Keratinocyte (primary cell): ENCODE data around the gene FMN2. TPM values are rescaled to one million over a fixed set of nuclear protein-coding genes. Genes with fewer than 3 reads are reported as not detected.

Source experiments
- DNase-seq: peaks from one replicate; pipeline ENCODE4 v3.0.0-alpha.2; 2011; ENCODE audit warnings: low read depth, missing footprints, low spot score
- FAIRE-seq: peaks from 2 replicates; lab custom pipeline; 2011; peaks lifted over from hg19 to GRCh38; lab: Jason Lieb, UNC
- H2AFZ ChIP-seq: 2 replicates; pipeline ENCODE4 v1.6.0; 2012; ENCODE audit warnings: low read length, control low read depth, inconsistent platforms; ENCODE audit not compliant: control insufficient read depth
- H3K27ac ChIP-seq: 2 replicates; pipeline ENCODE4 v1.5.1; 2011; ENCODE audit warnings: low read length; ENCODE audit not compliant: control insufficient read depth, insufficient read depth
- H3K27me3 ChIP-seq: 3 replicates; pipeline ENCODE4 v1.6.0; 2011; ENCODE audit warnings: low read length; ENCODE audit not compliant: control insufficient read depth, insufficient read depth; ENCODE audit errors: extremely low read depth
- H3K36me3 ChIP-seq, 2 experiments: 2 replicates in 1 of 2; 3 replicates in 1 of 2; pipeline ENCODE4 v1.5.1; 2011; ENCODE audit warnings: low read length in 2 of 2, mild to moderate bottlenecking in 1 of 2; ENCODE audit not compliant: control insufficient read depth in 2 of 2, insufficient read depth in 2 of 2; ENCODE audit errors: extremely low read depth in 1 of 2
- H3K4me1 ChIP-seq: 3 replicates; pipeline ENCODE4 v1.5.1; 2011; ENCODE audit warnings: low read length; ENCODE audit not compliant: control insufficient read depth, insufficient read depth; ENCODE audit errors: extremely low read depth
- H3K4me2 ChIP-seq: 3 replicates; pipeline ENCODE4 v1.6.0; 2011; ENCODE audit warnings: low read depth, low read length; ENCODE audit not compliant: control insufficient read depth, insufficient read depth; ENCODE audit errors: extremely low read depth
- H3K4me3 ChIP-seq, 3 experiments: fragments of 200-600 bp in 1 of 3; sonication (generic) in 1 of 3; 2 replicates in 2 of 3; 3 replicates in 1 of 3; pipeline ENCODE4 v1.5.1; 2011 to 2016; ENCODE audit warnings: low read length in 3 of 3, mild to moderate bottlenecking in 3 of 3, control low read depth in 2 of 3, inconsistent platforms in 1 of 3, low read depth in 1 of 3, mixed read lengths in 1 of 3, mixed run types in 1 of 3, moderate library complexity in 1 of 3; ENCODE audit not compliant: control insufficient read depth in 2 of 3, insufficient read depth in 2 of 3; ENCODE audit errors: extremely low read depth in 1 of 3
- H3K79me2 ChIP-seq: 2 replicates; pipeline ENCODE4 v1.6.0; 2012; ENCODE audit warnings: low read length; ENCODE audit not compliant: control insufficient read depth, insufficient read depth
- H3K9ac ChIP-seq: 3 replicates; pipeline ENCODE4 v1.6.0; 2011; ENCODE audit warnings: low read length; ENCODE audit not compliant: control insufficient read depth, insufficient read depth; ENCODE audit errors: extremely low read depth
- H3K9me1 ChIP-seq: 3 replicates; pipeline ENCODE4 v1.6.0; 2011; ENCODE audit warnings: low read length; ENCODE audit not compliant: control insufficient read depth, insufficient read depth; ENCODE audit errors: extremely low read depth
- H3K9me3 ChIP-seq: 2 replicates; pipeline ENCODE4 v1.5.1; 2012; ENCODE audit warnings: low read depth, low read length; ENCODE audit not compliant: control insufficient read depth
- H4K20me1 ChIP-seq: 3 replicates; pipeline ENCODE4 v1.6.0; 2011; ENCODE audit warnings: low read length; ENCODE audit not compliant: control insufficient read depth, insufficient read depth; ENCODE audit errors: extremely low read depth
- CTCF ChIP-seq, 3 experiments: IDR thresholded peaks in 1 of 3; conservative IDR thresholded peaks in 1 of 3; optimal IDR thresholded peaks in 1 of 3; 2 replicates in 2 of 3; 3 replicates in 1 of 3; pipeline versions ENCODE3 to v1.5.1; 2011; ENCODE audit warnings: low read length in 3 of 3, mild to moderate bottlenecking in 3 of 3, moderate library complexity in 2 of 3, control low read depth in 1 of 3, inconsistent platforms in 1 of 3; ENCODE audit not compliant: insufficient read depth in 2 of 3; ENCODE audit errors: extremely low read depth in 1 of 3
- EZH2 ChIP-seq: IDR thresholded peaks from one replicate; pipeline ENCODE4 v1.6.1; 2012; ENCODE audit warnings: inconsistent platforms, mild to moderate bottlenecking, low read length, moderate library complexity
- dilution Hi-C: fragments of 300-500 bp; cut with MboI; formaldehyde crosslinking; loops from one replicate; pipeline ENCODE4 v1.7.0; 2020; ENCODE audit warnings: low sequenced_read_pairs; ENCODE audit not compliant: extremely low pct_ligation_motif_present
- polyA plus RNA-seq, 5 experiments: library from polyadenylated mRNA; depleted of rRNA in 3 of 5; stranded (reverse) in 3 of 5; stranded (forward) in 1 of 5; unstranded in 1 of 5; fragments of >200 nt; gene quantifications; 1 replicate in 1 of 5; 2 replicates in 3 of 5; 3 replicates in 1 of 5; pipeline versions ENCODE4 v1.2.1 to v1.2.3, GENCODE V29; 2011 to 2012; ENCODE audit warnings: missing spikeins in 2 of 5, low read depth in 1 of 5, low replicate concordance in 1 of 5

Gene FMN2
- polyA plus RNA-seq, 1 donor (not counting 4 experiments of a cell fraction or from before 2014, with no cell fraction given): not detected

DNA sequence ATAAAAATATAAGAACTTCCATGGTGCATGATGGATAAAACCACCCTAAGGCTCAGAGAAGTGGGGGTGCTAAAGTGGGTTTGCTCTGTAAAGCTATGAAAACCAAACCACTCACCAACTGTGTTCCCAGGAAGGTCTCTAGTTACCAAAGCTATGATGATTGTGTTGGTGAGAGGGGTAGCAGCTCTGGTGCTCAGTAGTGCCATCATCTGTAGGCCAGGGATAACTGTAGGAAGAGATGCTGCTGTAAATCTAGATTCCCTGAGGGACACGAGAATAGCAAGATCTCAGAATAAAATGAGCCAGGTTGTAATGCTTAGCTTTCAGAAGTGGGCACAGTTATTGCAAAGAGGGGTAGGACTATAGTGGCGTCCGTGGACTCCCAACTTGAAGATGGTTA lies 395.8 kb downstream of the FMN2 start:
- Histone ChIP-seq H3K79me2 (no peaks in the 10 kb centered on the region), H3K4me1 (no peaks in the 10 kb centered on the region), H3K9me1 (no peaks in the 10 kb centered on the region), H3K27ac (no peak overlapping the region), H3K9me3 (peaks cover 2% of the 10 kb centered on the region), H3K36me3 (no peaks in the 10 kb centered on the region), H3K9ac (no peak overlapping the region), H3K4me3 (no peak overlapping the region), H3K27me3 (no peaks in the 10 kb centered on the region), H2AFZ (no peak overlapping the region), H3K4me2 (no peak overlapping the region), H4K20me1 (no peaks in the 10 kb centered on the region)
- FAIRE-seq (no peak), DNase-seq (no peak)
- TF ChIP-seq CTCF (optimal IDR thresholded peaks at IDR 0.05 in 1 of 3, IDR thresholded peaks at IDR 0.05 in 1 of 3, conservative IDR thresholded peaks at IDR 0.05 in 1 of 3; ENCODE audit: extremely low read depth in 1 of 3, insufficient read depth in 2 of 3, low read length in 3 of 3) (no peak), EZH2 (no peak)
- dilution Hi-C loops: no loop called here

GRCh38 chr1:240491156-240491555 lies 399.5 kb downstream of the FMN2 start:
- H4K20me1 ChIP-seq: no peaks in the 10 kb centered on the region
- H3K9ac ChIP-seq: no peak overlapping the region
- TF ChIP-seq CTCF (optimal IDR thresholded peaks at IDR 0.05 in 1 of 3, IDR thresholded peaks at IDR 0.05 in 1 of 3, conservative IDR thresholded peaks at IDR 0.05 in 1 of 3; ENCODE audit: extremely low read depth in 1 of 3, insufficient read depth in 2 of 3, low read length in 3 of 3) (no peak), EZH2 (no peak)
- peaks cover 6% of the 10 kb centered on the region for H3K9me3 ChIP-seq
- H3K9me1 ChIP-seq: no peaks in the 10 kb centered on the region
- dilution Hi-C loops: no loop called here
- H3K4me2 ChIP-seq: no peak overlapping the region
- H3K4me1 ChIP-seq: no peaks in the 10 kb centered on the region
- no peaks in the 10 kb centered on the region for H3K79me2 ChIP-seq
- H2AFZ ChIP-seq: no peak overlapping the region
- H3K27me3 ChIP-seq: no peaks in the 10 kb centered on the region
- no peak overlapping the region for H3K4me3 ChIP-seq
- FAIRE-seq (no peak), DNase-seq (no peak)
- no peak overlapping the region for H3K27ac ChIP-seq
- no peaks in the 10 kb centered on the region for H3K36me3 ChIP-seq
